Mammary epithelial cell (primary cell): ENCODE measurements around the gene ZNF444.

Experiments used
- CTCF ChIP-seq, 2 donors: IDR thresholded peaks in 1 of 2; conservative IDR thresholded peaks in 1 of 2; 2 replicates each; pipeline ENCODE4 v1.5.1; 2011 to 2012; ENCODE audit warnings: inconsistent platforms in 2 of 2, low read length in 2 of 2, mild to moderate bottlenecking in 2 of 2, control low read depth in 1 of 2, low read depth in 1 of 2; ENCODE audit not compliant: insufficient read depth in 1 of 2; ENCODE audit errors: extremely low read depth in 1 of 2
- EZH2 ChIP-seq: IDR thresholded peaks from 2 replicates; pipeline ENCODE4 v1.6.1; 2012; ENCODE audit warnings: low read length, inconsistent platforms, borderline replicate concordance

GRCh38 chr19:56201973-56202372 is 60.9 kb downstream of the ZNF444 start, which contains the start of gene ZSCAN5C:
- TF ChIP-seq CTCF (conservative IDR thresholded peaks at IDR 0.05 in 1 of 2, IDR thresholded peaks at IDR 0.05 in 1 of 2; ENCODE audit: extremely low read depth in 1 of 2, insufficient read depth in 1 of 2, low read depth in 1 of 2, low read length in 2 of 2) (no peak), EZH2 (no peak)
